ENCODE results near the gene TBC1D19.

TBC1D19 gene

DNA sequence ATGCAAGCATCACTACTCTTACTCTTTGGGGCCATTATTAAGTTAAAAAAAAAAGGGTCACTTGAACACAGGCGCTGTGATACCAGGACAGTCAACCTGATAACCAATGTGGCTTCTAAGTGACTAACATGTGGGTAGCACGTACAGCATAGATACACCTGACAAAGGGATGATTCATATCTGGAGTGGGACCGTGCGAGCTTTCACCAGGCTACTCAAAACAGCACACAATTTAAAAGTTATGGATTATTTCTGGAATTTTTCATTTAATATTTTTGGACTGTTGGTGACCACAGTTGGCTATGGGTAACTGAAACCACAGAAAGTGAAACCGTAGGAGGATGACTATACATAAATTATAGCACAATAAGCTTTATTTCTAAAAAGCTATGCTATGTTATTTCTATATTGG lies 162.9 kb downstream of the TBC1D19 start:
- peak; percentile 21 for DNase-seq

DNA sequence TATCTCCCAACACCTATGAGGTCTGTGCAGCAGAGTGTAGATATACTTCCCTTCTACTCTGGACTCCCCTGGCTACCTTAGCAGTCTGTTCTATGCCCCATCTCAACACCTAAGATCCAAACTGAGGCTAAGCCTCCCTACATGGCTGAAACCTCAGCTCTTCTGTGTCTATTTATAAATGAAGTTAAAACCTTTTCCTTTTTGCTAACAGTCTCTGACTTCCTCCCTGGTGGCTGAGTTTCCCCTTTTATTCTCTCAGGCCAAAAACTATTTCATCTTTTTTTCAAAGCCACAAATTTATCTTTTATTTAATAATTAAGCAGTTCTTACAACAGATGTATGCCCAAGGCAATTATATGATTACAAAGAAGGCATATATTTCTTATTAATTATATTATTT lies 164.9 kb downstream of the TBC1D19 start:
- peak; percentile 52 for DNase-seq

DNA sequence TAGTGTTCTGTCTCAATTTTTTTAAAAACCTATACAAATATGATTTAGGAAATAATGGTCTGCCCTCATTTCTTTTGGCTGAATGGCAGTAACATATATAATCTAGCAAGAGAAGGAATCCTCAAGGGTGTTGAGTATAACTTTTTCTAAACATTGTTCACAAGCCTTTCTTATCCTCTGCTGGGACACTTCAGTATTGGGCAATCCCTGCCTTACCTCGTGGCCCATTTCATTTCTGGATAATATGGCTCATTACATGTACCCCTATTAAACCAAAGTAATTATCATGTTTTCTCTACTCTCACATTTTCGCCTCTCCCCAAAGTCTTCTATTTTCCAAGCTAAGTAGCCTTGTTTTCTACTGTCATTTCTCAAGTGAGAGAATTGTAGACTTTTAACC lies 166.0 kb downstream of the TBC1D19 start:
- DNase-seq = no peak

DNA sequence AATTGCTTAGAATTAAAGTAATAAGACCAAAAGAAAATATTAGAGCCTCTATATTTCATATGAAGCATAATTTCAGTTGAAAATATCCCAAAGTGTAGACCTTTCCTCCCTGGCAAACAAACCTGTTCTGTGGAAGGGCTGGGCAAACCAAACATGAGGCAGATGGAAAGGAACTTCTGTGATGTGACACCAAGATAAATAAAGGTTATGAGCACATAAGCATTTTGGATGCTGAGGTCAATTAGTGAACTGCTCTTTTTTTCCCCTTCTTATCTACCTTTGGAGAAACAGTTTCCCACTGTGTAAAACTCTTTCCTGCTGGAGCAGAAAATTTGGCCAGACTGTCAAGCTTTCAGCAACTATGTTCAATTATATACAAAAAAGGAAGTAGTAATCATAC lies 167.1 kb downstream of the TBC1D19 start:
- no peak for DNase-seq

DNA sequence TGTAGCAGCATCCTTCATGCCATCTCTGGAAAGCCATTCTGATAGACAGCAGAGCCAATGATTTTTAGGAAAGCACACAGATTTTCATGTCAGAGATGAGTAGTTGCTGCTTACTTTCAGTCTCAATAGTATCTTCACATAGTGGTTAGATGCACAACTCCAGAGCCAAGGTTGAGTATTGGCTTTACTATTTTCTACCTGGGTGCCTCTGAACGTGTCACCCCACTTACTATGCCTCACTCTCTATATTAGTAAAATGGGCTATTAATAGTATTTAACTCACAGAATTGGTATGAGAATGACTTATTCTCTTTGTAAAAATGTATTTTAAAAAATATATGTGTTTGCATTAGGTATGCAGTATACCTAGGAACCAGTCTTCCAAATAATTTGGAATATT lies 168.0 kb downstream of the TBC1D19 start:
- no peak for DNase-seq

DNA sequence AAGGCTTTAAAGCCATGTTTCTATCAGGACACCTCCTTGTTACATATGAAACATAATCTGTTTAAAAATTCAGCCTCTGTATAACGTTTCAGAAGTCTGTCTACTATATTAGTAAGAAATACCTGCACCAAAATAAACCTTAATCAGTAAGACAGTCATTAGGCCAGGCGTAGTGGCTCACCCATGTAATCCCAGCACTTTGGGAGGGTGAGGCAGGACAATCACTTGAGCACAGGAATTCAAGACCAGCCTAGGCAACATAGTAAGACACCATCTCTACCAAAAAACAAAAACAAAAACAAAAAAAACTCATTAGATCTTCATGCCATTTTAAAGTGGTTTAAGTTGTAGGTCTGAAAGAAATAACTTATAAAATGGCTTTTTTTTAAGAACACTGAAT lies 169.3 kb downstream of the TBC1D19 start:
- DNase-seq = no peak

DNA sequence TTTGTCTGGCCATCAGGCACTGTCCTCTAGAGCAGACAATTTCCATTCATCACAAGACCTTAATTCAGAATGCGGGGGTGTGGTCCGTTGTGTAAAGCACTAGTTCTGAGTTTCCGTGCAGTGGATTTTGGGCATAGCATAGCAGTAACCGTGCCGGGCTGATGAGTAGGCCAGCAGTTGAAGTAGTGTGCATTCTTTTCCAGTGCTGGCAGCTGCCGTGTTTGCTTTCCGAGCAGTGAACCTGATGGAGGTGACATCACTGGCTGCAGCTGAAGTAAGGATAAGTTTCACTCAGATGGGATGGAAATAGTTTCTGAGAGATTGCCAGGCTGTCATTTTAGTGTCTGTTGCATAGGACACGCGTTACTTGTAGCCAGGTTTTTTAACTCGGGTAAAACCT lies 169.7 kb downstream of the TBC1D19 start:
- no peak for DNase-seq

DNA sequence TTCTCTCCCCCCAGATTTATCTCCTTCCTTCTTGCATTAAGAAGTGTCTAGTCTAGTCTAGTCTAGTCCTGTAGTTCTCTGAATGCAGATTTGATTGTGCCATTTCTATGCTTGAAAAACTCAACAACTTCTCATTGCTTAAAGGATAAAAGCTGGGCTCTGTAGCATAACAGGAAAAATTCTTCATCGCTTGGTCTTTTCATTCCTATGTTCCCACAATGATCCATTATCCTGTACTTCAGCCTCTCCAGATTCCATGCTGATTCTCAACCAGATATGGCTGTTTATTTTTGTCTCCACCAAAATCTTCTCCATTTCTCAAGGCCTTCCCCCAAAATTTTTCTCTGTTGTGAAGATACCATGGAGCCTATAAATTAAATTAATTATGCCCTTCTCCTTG lies 173.9 kb downstream of the TBC1D19 start:
- DNase-seq = no peak

DNA sequence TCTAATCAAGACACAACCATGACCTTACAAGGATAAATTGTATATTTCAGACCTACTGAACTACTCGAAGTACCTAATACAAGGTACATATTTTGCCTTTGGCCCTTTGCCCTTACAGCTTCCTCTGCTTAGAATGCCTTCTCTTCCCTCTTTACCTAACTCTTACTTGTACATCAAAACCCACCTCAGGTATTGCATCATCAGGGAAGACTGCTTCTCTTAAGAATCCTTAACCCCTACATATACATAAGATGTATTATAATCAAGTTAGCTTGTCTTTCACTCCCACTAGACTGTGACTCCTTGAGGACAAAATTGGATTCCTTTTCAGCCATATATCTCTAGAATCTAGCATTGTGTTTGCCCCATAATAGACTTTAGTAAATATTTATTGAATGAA lies 175.0 kb downstream of the TBC1D19 start:
- DNase-seq = no peak

DNA sequence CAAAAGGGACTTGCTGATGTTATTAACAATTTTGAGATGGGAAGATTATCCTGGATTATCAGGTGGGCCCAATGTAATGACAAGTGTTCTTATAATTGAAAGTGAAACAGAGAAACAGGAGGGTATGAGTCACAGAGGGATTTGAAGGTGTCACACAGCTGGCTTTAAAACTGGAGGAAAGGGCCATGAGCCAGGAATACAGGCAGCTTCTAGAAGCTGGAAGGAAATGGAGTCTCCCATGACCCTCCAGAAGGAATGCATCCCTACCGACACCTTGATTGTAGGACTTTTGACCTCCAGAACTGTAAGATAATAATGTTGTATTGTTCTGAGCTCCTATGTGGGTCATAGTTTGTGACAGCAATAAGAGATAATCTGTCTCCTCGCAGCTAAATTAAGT lies 178.8 kb downstream of the TBC1D19 start:
- DNase-seq = no peak

DNA sequence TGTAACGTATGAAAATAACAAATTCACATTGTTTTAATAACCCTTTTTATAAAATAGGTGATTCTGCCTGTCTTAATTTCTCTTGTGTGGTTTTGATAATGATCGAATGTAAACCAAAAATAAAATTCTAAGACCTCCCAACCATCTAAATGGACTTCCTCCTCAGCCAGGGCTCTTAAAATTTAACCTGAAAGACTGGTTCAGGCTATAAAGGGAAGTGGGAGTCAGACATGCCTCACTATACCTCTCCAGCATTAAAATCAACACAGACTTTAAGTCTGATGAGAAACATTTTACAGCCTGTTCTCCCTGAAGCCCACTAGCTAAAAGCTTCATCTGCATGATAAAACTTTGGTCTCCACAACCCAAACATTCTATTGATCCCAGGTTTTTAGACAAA lies 179.2 kb downstream of the TBC1D19 start:
- peak; percentile 36 for DNase-seq

DNA sequence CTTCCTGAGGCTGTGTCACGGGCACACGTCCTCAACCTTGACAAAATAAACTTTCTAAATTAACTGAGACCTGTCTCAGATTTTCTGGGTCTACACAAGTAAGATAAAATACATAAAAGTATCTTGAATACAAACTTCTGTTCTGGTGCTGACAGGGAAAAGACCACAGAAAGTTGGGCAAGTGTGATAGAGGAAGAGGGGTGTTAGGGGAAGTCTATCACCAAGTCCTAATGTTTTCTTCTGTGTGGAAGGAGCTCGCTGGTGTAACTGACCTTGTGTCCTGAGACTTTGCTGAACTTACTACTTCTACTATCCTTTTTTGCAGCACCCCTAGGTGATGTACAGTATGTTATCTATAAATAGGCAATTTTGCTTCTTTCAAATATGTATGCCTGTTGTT lies 179.8 kb downstream of the TBC1D19 start:
- peak; percentile 75 for DNase-seq

DNA sequence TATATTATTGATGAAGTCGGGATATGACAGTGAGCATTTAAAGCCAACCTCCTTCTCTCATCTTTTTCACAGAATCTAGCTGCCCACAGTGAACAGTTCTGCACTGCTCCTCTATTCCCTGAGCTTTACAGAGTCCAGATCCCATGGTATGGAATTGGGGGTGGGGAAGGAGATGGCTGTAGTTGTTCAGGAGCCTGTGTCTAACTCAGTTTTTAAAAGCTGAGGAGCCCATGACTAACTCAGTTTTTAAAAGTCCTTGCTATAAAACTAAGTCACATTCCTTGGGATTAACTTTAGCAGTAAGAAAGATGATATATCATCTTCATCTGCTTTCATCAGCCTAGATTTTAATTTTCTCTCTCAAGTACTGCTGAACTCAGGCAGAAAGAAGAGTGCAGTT lies 180.3 kb downstream of the TBC1D19 start:
- DNase-seq = no peak

DNA sequence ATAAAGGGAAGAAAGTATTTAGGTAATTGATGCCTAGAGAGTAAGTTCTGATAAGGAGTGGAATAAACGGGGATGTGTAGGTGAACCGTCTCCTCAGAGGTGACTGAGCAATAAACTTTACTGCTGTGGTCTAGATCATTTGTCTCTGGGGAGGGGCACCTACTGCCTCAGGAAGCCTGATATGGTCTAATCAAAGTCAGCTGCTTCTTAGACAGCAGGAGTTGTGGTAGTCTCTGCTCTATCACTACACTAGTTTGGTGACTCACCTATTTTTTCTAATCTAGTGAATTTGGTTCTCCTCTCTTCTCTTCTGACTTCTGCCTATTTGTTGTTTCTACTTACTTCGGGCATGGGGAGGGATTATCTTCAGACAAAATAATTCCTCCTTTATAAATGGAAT lies 181.6 kb downstream of the TBC1D19 start:
- no peak for DNase-seq

DNA sequence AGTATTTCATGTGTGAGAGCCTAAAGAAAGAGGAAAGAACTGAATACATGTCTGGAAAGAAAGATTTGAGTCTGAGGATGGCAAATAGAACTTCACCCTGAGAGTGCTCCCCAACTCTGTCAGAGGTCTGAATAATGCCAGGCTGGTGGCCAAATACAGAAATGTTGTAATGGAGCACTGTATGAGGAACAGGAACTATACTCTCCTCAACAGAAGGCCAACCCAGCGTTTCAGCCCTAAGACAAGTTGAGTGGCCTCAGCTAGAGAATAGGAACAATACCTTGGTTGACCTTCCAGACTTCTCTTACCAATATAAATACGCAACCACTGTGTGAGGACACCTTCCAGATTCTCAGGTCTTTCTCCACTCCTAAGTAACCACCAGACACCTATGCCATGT lies 182.3 kb downstream of the TBC1D19 start:
- peak; percentile 80 for DNase-seq

DNA sequence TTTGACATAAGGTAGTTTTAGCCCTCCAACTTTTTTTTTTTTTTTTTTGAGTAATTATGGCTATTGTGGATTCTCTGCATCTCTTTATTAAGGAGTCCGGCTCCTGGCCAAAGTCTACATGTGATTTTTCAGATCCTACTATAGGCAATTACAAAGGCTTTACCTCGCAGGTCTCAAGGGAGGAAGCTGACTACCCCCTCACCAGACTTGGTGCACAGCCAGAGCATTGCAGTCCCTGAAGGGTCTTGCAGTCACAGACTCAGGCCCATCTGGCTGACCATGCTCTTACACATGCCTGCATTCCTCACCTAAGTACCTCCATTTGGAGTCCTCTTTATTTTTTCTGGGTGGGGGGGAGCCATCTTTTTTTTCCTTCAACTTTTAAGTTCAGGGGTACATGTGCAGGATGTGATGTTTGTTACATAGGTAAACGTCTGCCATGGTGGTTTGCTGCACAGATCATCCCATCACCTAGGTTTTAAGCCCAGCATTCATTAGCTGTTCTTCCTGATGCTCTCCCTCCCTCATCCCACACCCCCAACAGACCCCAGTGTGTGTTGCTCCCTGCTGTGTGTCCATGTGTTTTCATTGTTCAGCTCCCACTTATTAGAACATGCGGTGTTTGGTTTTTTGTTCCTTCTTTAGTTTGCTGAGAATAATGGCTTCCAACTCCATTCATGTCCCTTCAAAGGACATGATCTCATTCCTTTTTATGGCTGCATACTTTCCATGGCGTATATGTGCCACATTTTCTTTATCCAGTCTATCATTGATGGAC lies 188.4 kb downstream of the TBC1D19 start:
- DNase-seq = no peak

DNA sequence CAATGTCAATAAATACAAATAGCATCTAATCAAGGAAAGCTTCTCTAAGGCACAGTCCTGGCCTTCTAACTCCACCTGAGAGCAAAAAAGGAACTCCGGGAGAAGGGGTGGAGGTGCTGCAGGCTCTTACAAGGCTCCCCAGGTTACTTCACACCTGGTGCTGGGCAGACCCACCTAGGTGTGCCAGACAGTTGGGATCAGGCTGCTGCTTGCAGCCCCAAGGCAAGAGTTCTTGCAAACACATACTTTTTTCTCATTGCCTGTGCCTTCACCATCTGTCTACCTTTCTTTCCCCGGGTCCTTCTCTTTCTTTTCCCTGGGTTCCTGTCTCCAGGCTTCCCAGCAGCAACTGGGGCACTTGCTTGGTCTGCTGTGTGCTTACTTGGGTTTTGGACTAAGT lies 195.3 kb downstream of the TBC1D19 start:
- no peak for DNase-seq

DNA sequence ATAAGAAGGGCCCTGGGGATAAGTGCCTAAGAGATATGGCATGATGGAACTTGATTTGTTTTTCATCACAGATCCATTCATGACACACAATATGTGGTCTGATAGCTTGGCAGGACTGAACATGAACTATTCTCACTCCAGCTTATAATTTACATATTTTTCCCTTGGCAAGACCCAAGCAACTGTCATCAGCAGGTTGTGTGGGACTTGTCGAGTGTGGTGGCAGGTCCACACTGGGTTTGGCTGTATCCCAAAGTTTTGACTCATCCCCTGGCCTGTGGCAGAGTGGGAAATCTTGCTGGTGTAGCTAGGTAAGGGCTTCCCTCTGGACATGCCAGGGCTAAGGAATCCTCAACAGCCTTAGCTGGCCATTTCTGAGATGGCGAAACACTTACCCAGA lies 195.8 kb downstream of the TBC1D19 start:
- no peak for DNase-seq

DNA sequence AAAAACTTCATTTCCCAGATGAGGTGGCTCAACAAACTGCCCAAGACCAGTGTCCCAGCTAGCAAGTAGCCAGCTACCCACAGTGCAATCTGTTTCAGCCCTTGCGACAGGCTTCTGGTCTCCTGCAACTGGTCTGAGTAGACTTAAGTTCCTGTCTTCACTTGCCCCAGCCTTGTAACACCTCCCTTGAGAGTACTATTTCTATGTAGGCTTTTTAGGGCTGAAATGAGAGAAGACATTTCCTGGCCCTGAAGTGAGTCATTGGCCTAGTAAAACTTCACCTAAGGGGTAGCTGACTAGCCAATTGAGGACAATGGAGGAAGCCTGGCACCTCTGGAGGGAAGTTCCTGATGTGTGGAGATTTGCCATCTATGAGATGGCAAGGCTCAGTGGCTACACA lies 196.7 kb downstream of the TBC1D19 start:
- peak; percentile 79 for DNase-seq

DNA sequence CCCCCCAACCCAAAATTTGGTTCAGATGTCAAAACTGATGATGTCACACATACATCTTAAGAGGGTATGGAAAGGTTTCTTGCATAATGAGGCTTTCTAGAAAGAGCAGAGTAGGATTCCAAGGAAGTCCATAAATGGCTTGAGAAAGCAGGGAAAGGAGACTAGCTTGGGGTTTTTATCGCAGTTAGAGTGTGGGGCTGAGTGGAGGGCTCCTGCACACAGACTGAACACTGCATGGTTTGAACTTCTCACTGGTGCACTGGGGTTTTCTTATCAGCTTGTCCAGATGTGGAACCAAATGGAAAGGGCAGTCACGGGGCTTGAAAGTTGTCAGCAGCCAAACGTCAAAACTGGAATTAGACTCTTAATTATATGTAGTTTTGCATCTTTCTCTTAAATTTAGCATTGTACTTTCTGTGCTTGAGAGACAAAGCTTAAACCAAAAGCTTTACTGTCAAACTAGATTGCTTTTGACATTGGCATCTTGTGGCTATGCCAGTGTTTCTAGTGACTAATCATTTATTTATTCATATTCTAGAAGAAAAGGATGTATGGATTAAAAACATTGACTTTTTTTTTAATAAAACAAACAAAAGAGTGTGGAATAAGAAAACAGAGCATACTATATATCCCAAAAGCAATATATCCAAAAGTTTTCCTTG lies 198.4 kb downstream of the TBC1D19 start:
- no peak for DNase-seq

DNA sequence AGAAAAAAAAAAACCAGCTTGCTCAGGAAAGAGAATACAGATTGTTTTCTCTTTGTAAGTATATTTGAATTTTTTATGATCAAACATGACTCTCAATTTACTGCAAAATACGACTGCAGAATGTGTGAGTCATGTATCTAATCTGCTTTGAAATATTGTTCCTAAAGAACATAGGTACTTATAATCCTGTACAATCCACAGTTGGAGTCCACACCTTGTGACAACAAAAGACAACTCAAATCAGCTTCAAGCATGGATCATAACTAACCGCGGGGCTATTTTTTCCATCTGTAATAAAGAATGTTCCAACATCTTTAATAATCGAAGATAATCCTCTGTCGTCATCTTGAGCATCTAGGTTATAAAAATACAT lies 198.9 kb downstream of the TBC1D19 start:
- DNase-seq = no peak

DNA sequence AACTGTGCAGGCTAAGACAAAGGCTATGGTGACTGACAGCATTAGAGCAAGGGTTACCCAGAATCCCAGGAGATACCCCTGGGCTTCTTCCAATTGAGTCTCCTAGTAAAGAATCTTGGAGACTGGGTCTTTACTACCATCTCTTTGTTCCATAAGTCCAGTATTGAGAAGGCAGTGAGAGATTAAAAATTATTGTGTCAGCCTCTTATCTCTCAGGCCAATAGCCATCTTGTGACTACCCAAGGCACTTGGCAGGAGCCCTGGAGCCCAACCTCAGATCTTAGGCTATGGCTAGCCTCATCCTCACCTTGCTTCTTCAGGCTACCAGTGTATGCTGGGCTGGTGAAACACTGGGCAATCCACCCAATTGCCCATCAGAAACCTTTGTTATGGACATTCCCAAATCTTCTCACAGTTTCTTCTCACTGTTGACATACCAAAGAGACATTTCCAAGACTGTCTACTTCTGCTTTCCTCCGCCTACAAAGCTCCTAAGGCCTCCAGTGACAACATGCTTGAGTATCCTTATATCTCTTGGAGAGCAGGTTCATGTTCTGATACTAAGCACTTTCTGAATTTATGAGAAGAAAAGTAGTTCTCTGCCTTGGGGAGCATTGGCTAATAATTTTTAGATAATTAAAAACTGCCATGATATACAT lies 200.5 kb downstream of the TBC1D19 start:
- DNase-seq = no peak

DNA sequence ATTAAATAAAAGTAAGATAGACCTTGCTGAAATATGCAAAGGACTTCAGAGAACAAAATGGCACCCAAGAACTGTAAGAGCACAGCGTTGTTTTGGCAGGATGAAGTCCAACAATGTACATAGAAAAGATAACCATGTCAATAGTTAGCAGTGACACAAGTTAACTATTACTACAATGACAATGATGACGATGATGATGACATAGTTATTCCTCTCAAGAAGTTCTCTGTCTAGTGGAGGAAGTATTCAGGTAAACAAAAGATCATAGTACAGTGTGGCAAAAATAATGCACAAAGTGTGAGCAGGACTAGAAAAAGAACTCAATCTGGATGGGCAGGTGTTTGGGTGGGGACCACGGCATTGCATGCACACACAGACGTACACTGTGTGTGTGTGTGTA lies 201.4 kb downstream of the TBC1D19 start:
- DNase-seq = no peak

DNA sequence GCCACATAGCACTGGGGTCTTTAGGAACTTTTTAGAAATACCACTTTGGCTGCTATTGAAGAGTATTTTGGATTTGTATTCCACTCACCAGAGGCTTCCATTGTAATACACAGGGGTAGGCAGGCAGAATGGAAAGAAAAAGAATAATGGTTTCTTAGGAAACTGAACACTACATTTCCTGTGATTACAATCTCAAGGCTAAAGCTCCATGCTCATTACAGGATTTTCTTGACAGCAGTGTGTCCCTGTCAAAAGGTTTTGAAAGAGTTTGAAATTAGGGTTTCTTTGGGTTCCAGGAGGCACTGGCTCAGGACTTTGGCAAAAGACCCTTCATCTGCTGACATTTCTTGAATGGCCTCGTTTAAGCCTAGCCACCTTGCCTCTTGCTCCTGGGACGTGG lies 201.9 kb downstream of the TBC1D19 start:
- DNase-seq = no peak
